Measurements from ENCODE around the gene IRF7. TPM values are rescaled to one million over a fixed set of nuclear protein-coding genes. Genes with fewer than 3 reads are reported as not detected.

Gene IRF7
- total and polyA plus RNA-seq, 2 donors (not counting 3 experiments of a cell fraction or from before 2014, with no cell fraction given): 12.6 to 14.7 TPM

- Histone ChIP-seq H3K4me1 (ENCODE audit: control insufficient read depth, extremely low read depth, insufficient read depth, low read length) (no peaks in the 10 kb centered on the region), H3K9ac (replicated peaks; ENCODE audit: extremely low read depth, insufficient read depth, low read length) (no peak overlapping the region), H3K27ac (ENCODE audit: insufficient read depth, low read depth, low read length) (no peak overlapping the region), H3K36me3 (ENCODE audit: control insufficient read depth in 2 of 2, extremely low read depth in 1 of 2, insufficient read depth in 2 of 2, low read length in 2 of 2) (peaks cover 2 to 28% of the 10 kb centered on the region in 2 experiments), H3K9me1 (replicated peaks; ENCODE audit: control insufficient read depth, extremely low read depth, insufficient read depth, low read length) (no peaks in the 10 kb centered on the region), H2AFZ (ENCODE audit: low read depth, low read length) (no peak overlapping the region), H3K4me3 (replicated peaks in 1 of 3; ENCODE audit: insufficient read depth in 1 of 3, low read depth in 1 of 3, low read length in 3 of 3) (no peak overlapping the region), H3K27me3 (ENCODE audit: control insufficient read depth in 2 of 2, insufficient read depth in 2 of 2, low read length in 2 of 2) (no peaks in the 10 kb centered on the region), H3K79me2 (ENCODE audit: control insufficient read depth, insufficient read depth, low read length) (no peaks in the 10 kb centered on the region), H3K9me3 (replicated peaks; ENCODE audit: control insufficient read depth, insufficient read depth, low read length) (no peaks in the 10 kb centered on the region), H4K20me1 (replicated peaks; ENCODE audit: control insufficient read depth, extremely low read depth, insufficient read depth, low read length) (no peaks in the 10 kb centered on the region), H3K4me2 (ENCODE audit: insufficient read depth, low read length) (no peak overlapping the region)
- TF ChIP-seq JUN (IDR thresholded peaks at IDR 0.05; ENCODE audit: borderline replicate concordance, insufficient read depth, insufficient read length, low read depth) (no peak), GATA2 (IDR thresholded peaks at IDR 0.05; ENCODE audit: insufficient read depth, insufficient read length, low read depth, low read length) (no peak), EZH2 (IDR thresholded peaks at IDR 0.05; ENCODE audit: borderline replicate concordance, low read depth, low read length, severe bottlenecking) (no peak), CTCF (IDR thresholded peaks at IDR 0.05; ENCODE audit: extremely low read depth in 1 of 2, insufficient read depth in 1 of 2, low read depth in 1 of 2, low read length in 2 of 2) (no peak), FOS (IDR thresholded peaks at IDR 0.05; ENCODE audit: borderline replicate concordance, insufficient read depth, low read length) (no peak), POLR2A (IDR thresholded peaks at IDR 0.05; ENCODE audit: low read depth, low read length) (no peak), MYC (IDR thresholded peaks at IDR 0.05; ENCODE audit: low read depth, low read length) (no peak), POLR2AphosphoS5 (IDR thresholded peaks at IDR 0.05; ENCODE audit: insufficient read depth, low read depth, low read length) (no peak), MAX (IDR thresholded peaks at IDR 0.05; ENCODE audit: insufficient read depth, insufficient read length) (no peak)
- dilution Hi-C loops (cut with MboI; ENCODE audit: extremely low pct_ligation_motif_present, low sequenced_read_pairs) (no loop called here), intact Hi-C loops (cut with micrococcal nuclease) (no loop called here)
- FAIRE-seq (no peak), DNase-seq (ENCODE audit: low read depth, low spot score) (no peak)
- no TSS peak for BruUV-seq (replicated peaks)
- ChIA-PET CTCF (no interaction called here), POLR2A (no interaction called here)
These were observed 43.9 kb upstream of the IRF7 start for GRCh38 chr11:659532-660085.
